H1 (cell line): ENCODE measurements around the gene DEGS2. TPM values are rescaled to one million over a fixed set of nuclear protein-coding genes. Genes with fewer than 3 reads are reported as not detected.

ENCODE experiments used
- SIRT6 ChIP-seq: IDR thresholded peaks from one replicate; pipeline ENCODE4 v1.7.1; 2012; ENCODE audit warnings: low read length, inconsistent platforms
- polyA plus RNA-seq, 7 experiments: library from polyadenylated mRNA; depleted of rRNA in 3 of 7; stranded (reverse) in 5 of 7; unstranded in 2 of 7; fragments of >200 nt in 5 of 7; fragments of 200-250 nt in 2 of 7; gene quantifications; 1 replicate in 5 of 7; 2 replicates in 1 of 7; 4 replicates in 1 of 7; pipeline versions ENCODE4 v1.2.1 to v1.2.3, GENCODE V29; 2011 to 2013; ENCODE audit warnings: missing spikeins in 2 of 7, mixed read lengths in 2 of 7
- total RNA-seq: library from RNA; stranded (reverse); fragmentation: NEBNext Ultra II Directional; extraction: Animal tissue kit (Norgen Biotek cat#: 25700); gene quantifications from 2 replicates; pipeline ENCODE4 v1.2.1, GENCODE V29; 2021
- TF ChIP-seq, protein P1 (sequence below): IDR thresholded peaks from 2 replicates; pipeline ENCODE4 v1.6.1; 2011; ENCODE audit warnings: low read length, improper control_type of control experiment

Gene DEGS2
- total and polyA plus RNA-seq, 2 of the 8 experiments (the other 6 are each of a cell fraction or from before 2014, with no cell fraction given): 0.61 to 0.82 TPM

GRCh38 chr14:100115236-100115635 lies 44.2 kb downstream of the DEGS2 start (continued):
- no peak for TF ChIP-seq SIRT6
- TF ChIP-seq, protein P1, sequence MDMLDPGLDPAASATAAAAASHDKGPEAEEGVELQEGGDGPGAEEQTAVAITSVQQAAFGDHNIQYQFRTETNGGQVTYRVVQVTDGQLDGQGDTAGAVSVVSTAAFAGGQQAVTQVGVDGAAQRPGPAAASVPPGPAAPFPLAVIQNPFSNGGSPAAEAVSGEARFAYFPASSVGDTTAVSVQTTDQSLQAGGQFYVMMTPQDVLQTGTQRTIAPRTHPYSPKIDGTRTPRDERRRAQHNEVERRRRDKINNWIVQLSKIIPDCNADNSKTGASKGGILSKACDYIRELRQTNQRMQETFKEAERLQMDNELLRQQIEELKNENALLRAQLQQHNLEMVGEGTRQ: no peak
- TF ChIP-seq, all 59 proteins: peak for 0
